Inflammatory macrophage treated with lipopolysaccharide for 4 hours (primary cell): ENCODE data around the gene ACTR3C.

Experiments used
- DNase-seq: peaks from one replicate; pipeline ENCODE4 v3.0.0-alpha.2; 2020

ACTR3C gene

GRCh38 chr7:150322833-150323681 is at the start of gene ACTR3C, which contains the start of gene LRRC61:
Gene ACTR3C, minus strand, starts transcription at chr7:150323545. Its CDS starts 28,249 bp downstream, at chr7:150295296.
Gene LRRC61, plus strand, starts transcription at chr7:150323355. Its CDS starts 13,507 bp downstream, at chr7:150336862.
- DNase-seq = peak; percentile 10

GRCh38 chr7:150372271-150373048 is 49.1 kb upstream of the ACTR3C start:
- DNase-seq = no peak

- no peak for DNase-seq
These were observed 48.6 kb upstream of the ACTR3C start for GRCh38 chr7:150371996-150372270.

- DNase-seq = no peak
These were observed 48.0 kb upstream of the ACTR3C start for GRCh38 chr7:150371131-150371995.

- no peak for DNase-seq
These were observed 47.3 kb upstream of the ACTR3C start for GRCh38 chr7:150370612-150371071.

GRCh38 chr7:150369748-150370501 is 46.6 kb upstream of the ACTR3C start:
- DNase-seq = no peak

- peak; percentile 30 for DNase-seq
These were observed 45.8 kb upstream of the ACTR3C start for GRCh38 chr7:150368884-150369747.

- DNase-seq = peak; percentile 80
These were observed 44.9 kb upstream of the ACTR3C start, which contains the start of gene REPIN1 for GRCh38 chr7:150368096-150368883. Gene REPIN1, plus strand, starts transcription at chr7:150368822. Its CDS starts 890 bp downstream, at chr7:150369712.

GRCh38 chr7:150367677-150368095 is 44.3 kb upstream of the ACTR3C start:
- no peak for DNase-seq

DNA sequence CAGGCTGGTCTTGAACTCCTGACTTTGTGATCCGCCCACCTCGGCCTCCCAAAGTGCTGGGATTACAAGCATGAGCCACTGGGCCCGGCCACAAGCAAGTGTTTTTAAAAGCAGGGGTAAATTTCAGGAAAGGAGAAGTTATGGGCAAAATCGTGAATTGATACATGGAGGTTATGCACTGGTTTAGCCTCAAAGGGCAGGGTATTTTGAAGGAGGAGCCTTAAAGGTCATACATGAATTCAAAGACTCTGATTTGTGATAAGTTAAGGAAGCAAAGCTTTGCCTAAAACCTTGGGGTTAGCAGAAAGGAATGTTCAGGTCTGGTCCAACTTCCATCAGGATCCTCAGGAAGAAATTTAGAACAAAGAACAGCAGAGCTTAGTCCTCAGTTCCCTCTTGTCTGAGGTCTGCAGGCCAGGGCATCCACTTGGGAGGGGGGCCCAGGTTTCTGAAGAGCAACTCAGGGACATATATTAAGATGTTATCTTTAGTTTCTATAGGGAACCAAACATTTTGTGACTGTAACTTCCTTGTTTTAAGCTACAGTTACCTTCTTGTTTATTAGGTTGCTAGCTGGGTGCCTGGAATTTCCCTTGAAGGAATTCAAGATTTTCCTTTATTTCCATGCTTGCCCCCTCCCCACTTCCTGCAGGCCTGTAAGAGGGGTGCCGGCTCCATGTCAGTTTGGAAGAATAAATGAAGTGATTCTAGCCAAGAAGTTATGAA is 42.5 kb upstream of the ACTR3C start:
- peak; percentile 67 for DNase-seq

GRCh38 chr7:150365194-150365593 is 41.8 kb upstream of the ACTR3C start:
- DNase-seq = no peak

- peak; percentile 82 for DNase-seq
These were observed 40.5 kb upstream of the ACTR3C start for GRCh38 chr7:150363872-150364271.

- DNase-seq = no peak
These were observed 40.0 kb upstream of the ACTR3C start for GRCh38 chr7:150363370-150363769.

GRCh38 chr7:150361807-150362621 is 38.7 kb upstream of the ACTR3C start:
- no peak for DNase-seq

DNA sequence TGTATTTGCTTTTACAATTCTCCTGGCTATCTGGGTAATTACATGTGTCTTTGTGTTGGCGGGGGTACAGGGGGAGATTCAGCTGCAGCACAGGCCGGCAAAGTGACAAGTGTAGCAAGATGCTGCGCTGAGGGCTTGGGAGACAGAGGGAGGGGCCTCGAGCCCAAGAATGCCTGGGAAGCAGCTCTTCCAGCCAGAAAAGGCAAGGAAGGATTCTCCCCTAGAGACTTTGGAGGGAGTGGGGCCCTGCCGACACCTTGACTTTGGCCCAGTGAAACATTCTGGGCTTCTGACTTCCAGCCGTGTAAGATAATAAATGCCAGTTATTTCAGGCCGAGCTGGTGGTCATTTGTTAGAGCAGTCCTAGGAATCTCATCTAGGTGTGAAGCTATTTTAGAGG is 38.1 kb upstream of the ACTR3C start:
- no peak for DNase-seq

GRCh38 chr7:150360363-150361058 is 37.2 kb upstream of the ACTR3C start:
- DNase-seq = no peak

GRCh38 chr7:150359622-150360362 is 36.4 kb upstream of the ACTR3C start:
- no peak for DNase-seq
